Measurements from ENCODE around the gene HNRNPM.

HNRNPM gene

DNA sequence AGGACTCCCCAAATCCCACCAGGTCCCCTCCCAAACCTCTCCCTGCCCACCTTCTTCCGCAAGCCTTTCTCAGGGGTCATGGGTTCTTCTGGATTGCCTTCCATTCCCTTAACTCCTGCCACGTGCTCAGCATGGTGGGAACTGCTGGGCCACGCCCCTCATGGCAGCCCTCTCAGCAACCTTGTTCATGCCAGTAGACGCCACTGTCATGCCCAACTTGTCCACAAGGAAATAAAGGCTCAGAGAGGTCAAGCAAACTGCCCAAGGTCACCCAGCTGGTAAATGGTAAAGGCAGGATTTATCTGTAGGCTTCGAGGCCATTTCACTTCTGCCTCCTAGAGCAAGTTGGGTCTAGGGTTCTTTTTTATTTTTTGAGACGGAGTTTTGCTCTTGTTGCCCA is 46.8 kb downstream of the HNRNPM start:
- TF ChIP-seq, protein P1, sequence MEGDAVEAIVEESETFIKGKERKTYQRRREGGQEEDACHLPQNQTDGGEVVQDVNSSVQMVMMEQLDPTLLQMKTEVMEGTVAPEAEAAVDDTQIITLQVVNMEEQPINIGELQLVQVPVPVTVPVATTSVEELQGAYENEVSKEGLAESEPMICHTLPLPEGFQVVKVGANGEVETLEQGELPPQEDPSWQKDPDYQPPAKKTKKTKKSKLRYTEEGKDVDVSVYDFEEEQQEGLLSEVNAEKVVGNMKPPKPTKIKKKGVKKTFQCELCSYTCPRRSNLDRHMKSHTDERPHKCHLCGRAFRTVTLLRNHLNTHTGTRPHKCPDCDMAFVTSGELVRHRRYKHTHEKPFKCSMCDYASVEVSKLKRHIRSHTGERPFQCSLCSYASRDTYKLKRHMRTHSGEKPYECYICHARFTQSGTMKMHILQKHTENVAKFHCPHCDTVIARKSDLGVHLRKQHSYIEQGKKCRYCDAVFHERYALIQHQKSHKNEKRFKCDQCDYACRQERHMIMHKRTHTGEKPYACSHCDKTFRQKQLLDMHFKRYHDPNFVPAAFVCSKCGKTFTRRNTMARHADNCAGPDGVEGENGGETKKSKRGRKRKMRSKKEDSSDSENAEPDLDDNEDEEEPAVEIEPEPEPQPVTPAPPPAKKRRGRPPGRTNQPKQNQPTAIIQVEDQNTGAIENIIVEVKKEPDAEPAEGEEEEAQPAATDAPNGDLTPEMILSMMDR (IDR thresholded peaks at IDR 0.05; ENCODE audit: insufficient read depth, low read length, missing control alignments) = no peak
- CTCF ChIA-PET = no interaction called here
- POLR2A ChIA-PET = interaction anchor here (0.6 kb wide), 1 partner anchor 64 kb away, joined by 5 read pairs; no protein-coding TSS in a partner anchor
- no peak overlapping the region for H3K4me3 ChIP-seq (ENCODE audit: low read depth, low read length)
- DNase-seq (ENCODE audit: low read depth, low spot score) = no peak

DNA sequence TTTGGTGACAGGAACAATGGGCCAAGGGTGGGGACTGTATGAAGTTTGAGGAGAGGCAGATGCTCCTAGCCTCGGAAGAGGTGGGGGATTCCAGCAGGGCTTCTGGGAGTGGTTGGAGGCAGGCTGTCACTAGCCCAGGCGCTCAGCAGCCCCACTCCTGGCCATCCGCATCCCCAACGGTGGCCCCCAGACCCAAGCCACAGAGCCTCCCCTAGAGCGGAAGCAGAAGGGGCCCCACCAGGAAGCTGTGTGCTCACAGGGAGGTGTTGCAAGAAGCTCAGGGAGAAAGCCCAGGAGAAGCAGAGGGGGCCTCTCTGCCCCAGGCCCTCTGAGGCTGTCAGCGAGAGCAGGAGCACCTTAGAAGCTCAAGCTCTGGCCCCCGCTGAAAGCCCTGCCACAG is 49.4 kb downstream of the HNRNPM start:
- CTCF ChIA-PET = interaction anchor here (1.4 to 4.4 kb wide), 2 partner anchors 12 to 87 kb away, joined by 3 to 25 read pairs; no protein-coding TSS in a partner anchor
- TF ChIP-seq, protein P1 (IDR thresholded peaks at IDR 0.05; ENCODE audit: insufficient read depth, low read length, missing control alignments) = no peak
- POLR2A ChIA-PET = interaction anchor here (1.1 to 1.2 kb wide), 3 partner anchors 12 to 173 kb away, joined by 3 read pairs; partner anchors contain the start of genes NDUFA7, RPS28 and ZNF414
- no peak for DNase-seq (ENCODE audit: low read depth, low spot score)
- H3K4me3 ChIP-seq (ENCODE audit: low read depth, low read length) = no peak overlapping the region

DNA sequence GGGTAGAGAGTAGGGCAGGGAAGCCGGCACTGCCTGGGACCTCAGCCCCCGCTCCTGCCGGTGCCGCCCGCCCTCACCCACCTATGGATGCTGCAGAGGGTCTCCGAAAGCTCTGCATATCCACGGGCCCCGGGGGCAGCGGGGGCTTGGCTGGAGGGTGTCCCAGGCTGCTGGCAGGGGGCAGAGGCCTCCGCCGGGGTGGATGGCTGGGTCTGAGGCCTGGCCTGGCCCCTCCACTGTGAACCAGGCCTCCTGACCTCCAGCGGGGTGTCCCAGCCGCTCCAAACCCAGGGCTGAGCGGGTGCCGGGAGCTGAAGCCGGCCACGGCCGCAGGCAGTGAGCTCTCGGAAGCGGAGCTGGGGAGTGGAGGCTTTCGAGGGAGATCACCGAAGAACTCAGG is 53.5 kb downstream of the HNRNPM start:
- no peak for DNase-seq (ENCODE audit: low read depth, low spot score)
- H3K4me3 ChIP-seq (ENCODE audit: low read depth, low read length) = no peak overlapping the region
- ChIA-PET CTCF (interaction anchor here (3.2 kb wide), 1 partner anchor 144 kb away, joined by 21 read pairs; no protein-coding TSS in a partner anchor), POLR2A (no interaction called here)
- TF ChIP-seq, protein P1 (IDR thresholded peaks at IDR 0.05; ENCODE audit: insufficient read depth, low read length, missing control alignments) = no peak

DNA sequence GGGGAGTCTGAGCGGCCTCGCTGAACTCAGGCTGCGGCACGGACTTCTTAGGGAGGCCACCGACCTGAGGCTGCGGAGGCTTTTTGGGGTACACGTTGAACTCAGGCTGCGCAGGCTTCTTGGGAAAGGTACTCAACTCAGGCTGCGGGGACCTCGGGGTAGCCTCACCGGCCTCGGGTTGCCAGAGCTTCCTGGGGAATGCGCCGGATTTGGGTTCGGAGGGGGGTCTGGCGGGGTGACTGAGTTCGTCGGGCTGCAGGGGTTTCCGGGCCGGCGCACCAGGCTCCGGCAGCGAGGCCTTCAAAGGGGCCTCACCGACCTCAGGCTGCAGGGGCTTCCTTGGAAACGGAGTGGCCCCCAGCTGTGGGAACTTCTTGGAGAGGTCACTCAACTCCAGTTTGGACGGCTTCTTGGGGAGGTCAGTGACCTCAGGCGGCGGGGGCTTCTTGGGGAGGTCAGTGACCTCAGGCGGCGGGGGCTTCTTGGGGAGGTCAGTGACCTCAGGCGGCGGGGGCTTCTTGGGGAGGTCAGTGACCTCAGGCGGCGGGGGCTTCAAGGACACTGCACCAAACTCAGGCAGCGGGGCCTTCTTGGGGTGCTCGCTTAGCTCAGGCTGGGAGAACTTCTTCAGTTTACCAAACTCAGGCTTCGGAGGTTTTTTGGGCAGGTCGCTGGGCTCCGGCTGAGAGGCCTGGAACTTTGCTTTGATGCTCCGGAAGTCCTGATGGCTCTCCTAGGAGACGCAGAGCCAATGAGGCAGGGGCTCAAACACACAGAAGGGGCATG is 54.5 kb downstream of the HNRNPM start:
- H3K4me3 ChIP-seq (ENCODE audit: low read depth, low read length) = no peak overlapping the region
- TF ChIP-seq, protein P1 (IDR thresholded peaks at IDR 0.05; ENCODE audit: insufficient read depth, low read length, missing control alignments) = no peak
- CTCF ChIA-PET = interaction anchor here (1.7 kb wide), 1 partner anchor 144 kb away, joined by 6 read pairs; no protein-coding TSS in a partner anchor
- POLR2A ChIA-PET = interaction anchor here (0.6 kb wide), 1 partner anchor 35 kb away, joined by 3 read pairs; no protein-coding TSS in a partner anchor
- DNase-seq (ENCODE audit: low read depth, low spot score) = no peak

DNA sequence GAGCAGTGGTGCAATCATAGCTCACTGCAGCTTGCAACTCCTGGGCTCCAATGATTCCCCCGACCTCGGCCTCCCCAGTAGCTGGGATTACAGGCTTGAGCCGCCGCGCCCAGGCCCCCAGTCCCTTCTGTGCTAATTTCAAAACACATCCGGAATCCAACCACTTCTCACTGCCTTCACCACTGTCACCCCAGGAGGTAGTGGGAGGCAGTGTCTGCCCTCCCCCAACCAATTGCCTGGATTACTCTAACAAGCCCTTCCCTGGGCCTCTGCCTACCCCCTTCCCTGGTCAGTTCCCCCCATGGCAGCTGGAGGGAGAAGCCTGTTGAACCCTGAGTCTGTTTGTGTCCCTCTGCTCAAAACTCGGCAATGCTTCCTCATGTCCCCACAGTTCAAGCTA is 55.4 kb downstream of the HNRNPM start:
- ChIA-PET POLR2A (no interaction called here), CTCF (interaction anchor here (0.6 to 1.7 kb wide), 2 partner anchors 132 to 145 kb away, joined by 3 to 6 read pairs; no protein-coding TSS in a partner anchor)
- TF ChIP-seq, protein P1 (IDR thresholded peaks at IDR 0.05; ENCODE audit: insufficient read depth, low read length, missing control alignments) = no peak
- DNase-seq (ENCODE audit: low read depth, low spot score) = no peak
- H3K4me3 ChIP-seq (ENCODE audit: low read depth, low read length) = no peak overlapping the region

DNA sequence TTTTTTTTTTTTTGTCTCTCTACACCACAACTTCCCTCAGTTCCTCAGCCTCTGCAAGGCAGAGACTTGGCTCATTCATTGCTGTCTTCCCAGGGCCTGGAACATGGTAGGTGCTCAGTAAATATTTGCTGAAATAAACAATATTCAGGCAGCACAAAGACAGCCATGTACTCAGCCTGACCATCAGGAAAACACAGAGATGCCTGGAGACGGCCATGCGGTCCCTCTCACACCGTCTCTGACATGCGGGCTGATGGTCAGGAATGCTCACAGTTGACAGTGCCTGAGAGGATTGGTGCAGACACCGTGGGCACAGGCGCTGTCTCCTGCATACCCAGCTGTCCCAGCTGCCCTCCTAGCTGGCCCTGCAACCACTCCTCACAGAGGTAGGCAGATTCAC is 56.7 kb downstream of the HNRNPM start:
- POLR2A ChIA-PET = no interaction called here
- CTCF ChIA-PET = no interaction called here
- DNase-seq (ENCODE audit: low read depth, low spot score) = no peak
- TF ChIP-seq, protein P1 (IDR thresholded peaks at IDR 0.05; ENCODE audit: insufficient read depth, low read length, missing control alignments) = no peak
- no peak overlapping the region for H3K4me3 ChIP-seq (ENCODE audit: low read depth, low read length)

All from AG04449 (cell line).